ENCODE measurements around the gene FNDC10.
"Not testable (repeated sequence)": the region's sequence is repeated elsewhere in the genome, so short reads cannot be mapped to it uniquely, and the experiment has no call there.

The FNDC10 gene

DNA sequence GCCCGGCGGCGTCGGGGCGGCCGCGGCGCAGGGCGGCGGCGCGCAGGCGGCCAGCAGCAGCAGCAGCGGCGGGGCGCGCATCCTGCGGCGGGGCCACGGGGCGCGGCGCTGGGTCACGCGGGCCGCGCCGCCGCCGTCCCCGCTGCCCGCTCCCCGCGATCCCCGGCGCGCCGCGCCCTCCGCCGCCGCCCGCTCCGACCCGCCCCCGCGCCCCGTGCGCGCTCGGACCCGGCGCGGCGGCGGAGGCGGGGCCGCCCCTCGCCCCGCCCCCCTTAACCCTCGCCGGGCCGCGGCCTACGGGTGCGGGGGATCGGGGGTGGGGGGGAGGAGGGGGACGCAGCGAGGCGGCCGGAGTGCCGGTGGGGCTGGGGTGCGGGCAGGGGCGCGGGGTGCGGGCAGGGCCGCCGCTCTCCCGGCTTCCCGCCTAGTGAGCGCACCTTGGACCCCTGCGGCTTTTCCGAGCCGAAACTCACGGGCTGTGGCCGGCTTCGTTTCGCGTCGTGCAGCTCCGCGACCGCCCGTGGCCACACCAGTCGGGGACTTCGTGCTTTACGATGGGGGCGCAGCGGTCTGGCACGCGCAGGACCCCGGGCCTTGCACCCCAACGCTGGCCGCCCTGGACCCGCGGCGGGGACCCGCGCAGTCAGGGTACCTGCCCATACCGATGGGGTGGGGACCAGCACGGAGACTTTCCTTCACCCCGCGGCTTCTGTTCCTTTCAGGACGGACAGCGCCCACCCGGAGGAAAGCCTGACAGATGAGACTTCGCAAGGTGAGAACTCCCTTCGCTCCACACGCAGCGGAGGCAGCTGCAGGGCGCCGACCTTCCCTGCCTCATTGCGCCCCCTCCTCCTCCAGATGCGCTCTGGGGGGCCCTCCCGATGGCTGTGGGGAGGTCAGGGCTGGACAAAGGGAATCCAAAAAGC is at the start of gene FNDC10:
Gene FNDC10 (minus strand): TSS at position 201 of the 926 bp plus-strand sequence. CDS start 120 bp downstream, at position 81.
- no peak for DNase-seq

DNA sequence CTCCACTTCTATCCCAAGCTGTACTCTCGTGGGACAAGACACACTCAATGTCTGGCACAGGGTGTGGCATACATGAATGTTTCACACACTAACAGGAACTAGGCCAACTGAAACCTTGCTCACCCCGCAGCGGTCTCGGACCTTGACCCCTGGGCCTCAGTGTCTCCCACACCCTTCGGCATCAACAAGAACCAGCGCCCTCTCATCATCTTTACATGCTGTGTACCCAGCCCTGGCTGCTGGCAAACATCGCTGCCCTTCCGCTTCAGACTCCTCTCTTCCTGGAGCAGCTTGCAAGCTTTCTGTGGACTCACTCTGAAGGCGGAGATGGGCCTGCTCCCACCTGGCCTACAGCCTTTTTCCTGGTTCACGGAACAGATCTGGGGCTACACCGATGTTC is 48.3 kb upstream of the FNDC10 start:
- not testable (repeated sequence) for DNase-seq

- DNase-seq: not testable (repeated sequence)
These were observed 47.8 kb upstream of the FNDC10 start for GRCh38 chr1:1647567-1648241.

GRCh38 chr1:1646326-1646725 is 46.4 kb upstream of the FNDC10 start:
- DNase-seq: not testable (repeated sequence)

GRCh38 chr1:1640711-1641461 is 41.0 kb upstream of the FNDC10 start:
- DNase-seq: not testable (repeated sequence)

GRCh38 chr1:1640081-1640480 is 40.1 kb upstream of the FNDC10 start:
- not testable (repeated sequence) for DNase-seq

GRCh38 chr1:1639368-1639767 is 39.4 kb upstream of the FNDC10 start:
- DNase-seq: not testable (repeated sequence)

DNA sequence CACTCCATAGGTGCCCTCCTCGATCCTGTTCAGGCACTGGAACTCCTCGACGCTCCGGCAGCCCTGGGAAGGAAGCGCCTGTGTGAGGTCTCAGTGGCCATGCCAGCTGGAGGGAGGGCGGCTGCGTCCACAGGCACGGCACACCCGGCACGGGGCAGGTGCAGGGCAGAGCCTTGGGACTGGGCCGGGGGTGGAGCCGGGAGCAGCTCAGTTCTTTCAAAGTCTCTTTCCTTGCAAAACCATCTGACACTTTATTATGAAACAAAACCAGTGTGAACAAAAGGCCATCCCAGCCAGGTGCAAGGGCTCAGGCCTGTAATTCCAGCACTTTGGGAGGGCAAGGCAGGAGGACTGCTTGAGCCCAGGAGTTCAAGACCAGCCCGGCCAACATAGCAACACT is 38.6 kb upstream of the FNDC10 start:
- not testable (repeated sequence) for DNase-seq

DNA sequence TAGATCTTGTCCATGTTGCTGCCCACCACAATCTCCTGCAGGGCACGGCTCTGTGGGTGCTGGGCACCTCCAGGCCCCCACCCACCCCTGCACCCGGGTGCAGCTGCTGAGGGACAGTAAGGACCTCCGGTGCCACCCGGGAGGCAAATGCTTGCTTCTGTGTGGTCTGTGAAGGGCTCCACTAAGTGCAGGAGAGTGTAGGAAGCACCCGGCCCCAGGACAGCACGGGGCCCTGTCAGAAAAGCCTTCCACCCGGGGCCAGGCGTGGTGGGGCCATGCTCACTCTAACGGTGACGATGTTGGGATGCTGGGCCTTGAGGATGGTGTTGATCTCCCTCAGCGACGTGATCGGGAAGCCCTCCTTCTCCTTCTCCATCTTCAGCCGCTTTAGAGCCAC is 37.5 kb upstream of the FNDC10 start:
- DNase-seq: not testable (repeated sequence)

GRCh38 chr1:1636621-1637478 is 36.9 kb upstream of the FNDC10 start:
- DNase-seq: not testable (repeated sequence)

DNA sequence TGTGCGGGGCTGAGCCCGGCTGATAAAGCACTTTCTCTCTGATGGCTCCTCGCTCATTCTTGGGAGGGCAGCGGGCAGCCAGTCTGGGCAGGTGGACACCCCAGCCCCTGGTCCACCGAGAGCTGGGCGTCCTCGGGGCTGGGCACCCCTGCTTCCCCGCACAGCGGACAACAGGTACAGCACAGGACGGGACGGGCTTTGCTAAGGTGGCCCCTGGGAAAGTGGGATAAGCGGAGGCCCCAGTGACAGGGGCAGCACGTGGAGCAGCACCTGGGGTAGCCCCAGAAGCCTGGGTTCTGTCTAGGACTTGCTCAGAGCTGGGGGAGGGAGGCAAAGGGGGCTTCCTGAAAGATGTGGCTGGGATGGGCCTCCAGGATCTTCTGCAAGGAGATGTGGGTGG is 34.7 kb upstream of the FNDC10 start:
- DNase-seq: not testable (repeated sequence)

- not testable (repeated sequence) for DNase-seq
These were observed 33.5 kb upstream of the FNDC10 start for GRCh38 chr1:1633409-1633808.

DNA sequence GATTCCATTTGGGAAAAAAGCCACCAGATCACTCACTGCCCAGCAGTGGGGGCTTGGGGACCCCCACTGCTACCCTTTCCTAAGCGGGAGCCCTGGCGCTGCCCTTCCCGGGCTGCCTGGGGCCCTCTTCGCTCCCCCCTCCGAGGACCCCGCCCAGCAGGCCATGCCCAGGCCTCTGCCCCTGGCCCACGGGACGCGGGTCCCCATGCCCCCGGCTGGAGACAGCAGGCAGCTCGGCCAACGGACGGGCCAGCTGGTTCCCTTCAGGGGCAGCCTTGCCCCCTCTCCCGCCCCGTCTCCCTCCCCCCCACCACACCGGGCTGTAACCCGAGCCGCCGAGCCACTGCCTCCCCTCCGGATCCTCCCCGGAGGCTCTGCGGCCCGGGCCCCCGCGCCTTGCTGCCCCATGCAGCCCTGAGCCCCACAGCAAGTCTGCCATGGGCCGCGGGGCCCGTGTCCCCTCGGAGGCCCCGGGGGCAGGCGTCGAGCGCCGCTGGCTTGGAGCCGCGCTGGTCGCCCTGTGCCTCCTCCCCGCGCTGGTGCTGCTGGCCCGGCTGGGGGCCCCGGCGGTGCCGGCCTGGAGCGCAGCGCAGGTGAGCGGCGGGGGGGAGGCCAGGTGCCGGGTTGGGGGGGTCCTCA is 32.0 kb upstream of the FNDC10 start, which contains the start of gene MMP23B:
Gene MMP23B (plus strand): TSS at position 392 of the 639 bp plus-strand sequence. CDS start 46 bp downstream, at position 438.
- no peak for DNase-seq

GRCh38 chr1:1630965-1631781 is 31.2 kb upstream of the FNDC10 start:
- peak; percentile 27 for DNase-seq

GRCh38 chr1:1630191-1630964 is 30.4 kb upstream of the FNDC10 start:
- DNase-seq: no peak

GRCh38 chr1:1629430-1630190 is 29.7 kb upstream of the FNDC10 start:
- DNase-seq: no peak

DNA sequence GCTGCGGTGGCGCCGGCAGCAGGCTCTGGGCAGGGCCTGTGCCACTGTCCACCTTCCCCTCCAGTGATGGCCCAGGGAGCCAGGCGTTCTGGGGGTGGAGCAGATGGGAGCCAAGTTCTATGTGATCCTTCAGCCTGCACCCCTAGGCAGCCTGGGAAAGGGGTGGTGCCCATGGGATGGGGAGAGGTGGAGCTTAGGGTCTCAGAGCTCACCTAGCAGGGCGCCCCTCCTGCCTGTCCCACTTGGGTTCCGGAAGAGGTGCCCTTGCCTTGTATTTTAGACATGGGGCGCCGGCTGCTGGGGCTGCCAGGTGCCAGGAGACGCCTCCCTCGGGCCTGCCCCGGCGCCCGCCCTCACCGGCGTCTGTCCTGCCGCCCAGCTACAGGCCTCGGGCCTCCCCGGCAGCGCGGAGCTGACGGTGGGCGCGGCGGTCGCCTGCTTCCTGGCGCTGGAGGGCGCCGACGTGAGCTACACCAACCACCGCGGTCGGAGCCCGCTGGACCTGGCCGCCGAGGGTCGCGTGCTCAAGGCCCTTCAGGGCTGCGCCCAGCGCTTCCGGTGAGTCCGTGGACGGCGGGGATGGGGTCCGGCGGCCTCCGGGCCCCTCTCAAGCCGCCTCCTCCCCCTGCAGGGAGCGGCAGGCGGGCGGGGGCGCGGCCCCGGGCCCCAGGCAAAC is 29.0 kb upstream of the FNDC10 start:
- no peak for DNase-seq

All from midbrain (tissue), 1 donor.